Kasumi-1 (cell line): ENCODE measurements around the gene UNC5C.

Experiments used
- DNase-seq, 2 experiments: peaks; one replicate each; lab custom pipeline; 2025; lab: John Stamatoyannopoulos, UW

Gene UNC5C

DNA sequence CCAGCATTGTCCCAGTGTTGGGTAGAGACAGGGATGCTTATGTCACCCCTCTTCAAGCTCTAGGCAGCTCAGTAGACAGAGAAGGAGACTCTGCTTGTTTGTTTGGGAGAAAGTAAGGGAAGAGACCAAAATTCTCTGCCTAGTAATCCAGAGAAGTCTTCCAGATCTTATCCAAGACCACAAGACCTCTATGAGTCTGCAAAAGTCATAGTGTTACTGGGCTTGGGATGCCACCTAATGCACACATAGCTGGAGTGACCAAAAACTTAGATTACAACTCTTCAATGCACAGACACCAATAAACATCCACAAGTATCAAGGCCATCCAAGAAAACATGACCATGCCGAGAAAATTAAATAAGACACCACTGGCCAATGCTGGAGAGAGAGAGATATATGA lies 205.5 kb downstream of the UNC5C start:
- DNase-seq: no peak

DNA sequence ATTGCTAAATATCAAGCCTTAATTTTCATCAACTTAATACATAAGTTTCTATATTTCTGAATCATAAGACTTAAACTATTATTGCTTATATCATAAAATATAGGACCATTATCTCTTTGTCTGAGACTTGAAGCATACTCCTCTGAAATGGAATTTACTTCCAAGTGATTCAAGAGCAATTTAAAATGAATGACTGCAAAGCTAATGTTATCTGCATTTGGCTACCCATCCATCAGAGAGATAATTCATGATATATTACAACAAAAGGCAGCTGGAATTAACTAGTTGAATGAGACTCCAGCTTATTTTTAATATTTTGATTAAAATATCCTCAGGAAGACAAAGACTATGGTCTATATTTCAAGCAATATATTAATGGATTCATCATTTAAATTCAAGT lies 208.6 kb downstream of the UNC5C start:
- no peak for DNase-seq

DNA sequence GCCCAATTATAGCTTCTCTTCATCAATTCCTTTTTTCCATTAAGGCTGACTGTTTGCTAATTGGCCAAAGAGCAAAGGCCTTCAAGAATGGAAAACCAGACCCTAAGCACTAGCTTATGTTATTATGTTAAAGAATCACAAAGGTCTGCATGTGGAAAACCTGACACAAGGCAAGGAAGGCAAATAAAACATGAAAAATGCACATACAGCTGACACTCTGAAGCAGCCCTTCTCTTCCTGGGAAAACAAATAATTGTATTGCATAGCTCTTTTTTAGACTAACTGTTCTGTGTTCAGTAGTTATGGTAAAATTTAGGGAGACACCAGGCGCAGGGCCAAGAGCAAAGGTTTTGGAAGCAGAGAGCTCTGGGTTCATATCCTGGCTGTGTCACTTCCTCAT lies 223.1 kb downstream of the UNC5C start:
- no peak for DNase-seq

DNA sequence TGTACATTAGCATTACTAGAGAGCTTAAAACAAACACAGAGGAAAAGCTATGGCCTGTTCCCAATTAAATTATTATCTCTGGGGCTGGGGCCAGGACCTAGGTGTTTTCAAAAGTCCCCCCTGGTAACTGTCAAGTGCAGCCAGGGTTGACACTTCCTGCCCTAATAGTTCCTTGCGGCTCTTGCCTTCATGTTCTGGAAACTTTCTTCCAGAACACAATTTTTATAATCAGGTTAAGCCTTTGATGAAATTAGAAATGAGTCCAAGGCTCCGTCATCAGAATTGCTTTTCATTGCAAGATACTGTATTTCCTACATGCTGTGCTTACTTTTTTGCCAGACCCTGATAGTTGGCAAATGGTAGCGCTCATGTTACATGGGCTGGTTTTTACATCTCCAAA lies 229.6 kb downstream of the UNC5C start:
- DNase-seq: no peak

DNA sequence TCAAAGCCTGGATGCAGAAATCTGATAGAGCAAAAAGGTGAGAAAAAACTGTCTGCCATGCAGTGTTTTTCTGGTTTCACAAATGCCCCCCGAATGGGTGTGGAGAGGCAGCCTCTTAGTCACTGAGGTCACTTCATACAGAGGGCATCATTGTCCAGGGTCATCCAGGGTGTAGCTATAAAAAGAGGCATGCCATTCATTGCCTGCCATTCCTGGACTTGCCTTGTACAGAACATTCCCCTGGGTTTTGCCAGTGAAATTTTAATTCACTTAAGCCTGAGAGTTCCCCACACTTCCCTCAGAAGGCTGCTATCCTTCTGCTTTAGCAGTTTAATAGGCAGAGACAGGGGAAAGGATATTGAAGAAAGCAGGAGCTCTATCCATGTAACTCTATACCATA lies 230.3 kb downstream of the UNC5C start:
- no peak for DNase-seq

DNA sequence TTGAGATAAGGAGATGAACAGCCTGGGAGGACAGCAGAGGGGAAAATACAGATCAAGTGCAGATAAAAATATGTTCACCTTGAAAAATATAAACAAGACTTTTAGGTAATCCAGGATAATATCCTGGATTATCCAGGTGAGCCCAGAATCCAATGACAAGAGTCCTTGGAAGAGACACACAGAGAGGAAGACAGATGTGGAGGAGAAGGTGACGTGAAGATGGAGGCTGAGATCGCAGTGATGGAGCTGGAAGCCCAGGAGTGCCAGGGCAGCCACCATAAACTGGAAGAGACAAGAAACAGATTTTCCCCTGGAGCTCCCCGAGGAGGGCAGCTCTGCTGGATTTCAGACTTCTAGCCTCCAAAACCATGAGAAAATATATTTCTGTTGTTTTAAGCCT lies 230.7 kb downstream of the UNC5C start:
- no peak for DNase-seq

DNA sequence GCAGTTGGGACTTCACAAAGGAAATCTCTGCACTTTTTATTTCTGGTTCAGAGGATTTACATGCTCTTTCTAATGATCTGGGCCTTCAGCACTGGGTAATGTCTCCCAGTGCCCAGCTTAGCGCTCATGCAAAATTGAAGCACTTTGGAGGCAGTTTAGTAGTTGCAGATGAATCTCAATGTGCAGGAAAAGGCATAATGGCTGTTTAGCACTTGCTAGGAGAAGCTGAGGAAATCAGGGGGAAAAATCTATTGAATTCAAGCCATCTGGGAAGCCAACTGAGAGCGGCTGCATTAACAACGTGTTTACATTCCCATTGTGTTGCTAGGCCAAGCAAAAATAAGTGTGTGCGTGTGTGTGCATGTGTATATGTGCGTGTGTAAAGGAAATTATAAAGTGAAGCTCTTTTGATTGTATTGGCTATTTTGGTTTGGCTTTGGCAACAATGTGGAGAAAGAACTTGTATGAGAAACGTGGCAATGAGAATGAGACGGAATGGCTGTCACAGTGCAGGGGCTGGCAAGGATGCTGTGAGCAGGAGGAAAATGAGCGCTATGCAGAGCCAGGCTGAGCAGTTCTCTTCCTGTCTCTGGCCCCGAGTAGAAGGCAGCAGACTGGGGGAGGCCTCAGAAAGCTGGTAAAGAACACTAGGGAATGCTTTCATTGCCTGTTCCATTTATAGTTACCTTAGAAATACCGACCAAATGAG lies 231.5 kb downstream of the UNC5C start:
- DNase-seq: no peak

DNA sequence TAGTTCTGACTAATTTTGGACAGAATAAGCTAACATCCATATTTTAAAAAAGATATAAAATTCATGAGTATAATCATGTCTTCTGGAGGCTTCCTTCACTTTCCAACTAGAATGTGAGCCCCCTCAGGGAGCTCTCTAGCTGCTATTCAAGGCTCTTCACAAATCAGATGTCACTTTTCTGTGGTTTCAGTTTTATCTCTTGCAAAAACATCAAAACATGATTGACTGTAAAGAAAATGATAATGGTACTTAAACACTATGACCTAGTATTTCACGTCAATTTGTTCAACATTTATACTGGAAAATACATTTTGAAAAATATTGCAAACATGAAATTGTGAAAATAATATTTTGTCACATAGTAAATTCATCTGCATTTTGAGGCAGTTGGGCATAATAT lies 234.2 kb downstream of the UNC5C start:
- DNase-seq: no peak

DNA sequence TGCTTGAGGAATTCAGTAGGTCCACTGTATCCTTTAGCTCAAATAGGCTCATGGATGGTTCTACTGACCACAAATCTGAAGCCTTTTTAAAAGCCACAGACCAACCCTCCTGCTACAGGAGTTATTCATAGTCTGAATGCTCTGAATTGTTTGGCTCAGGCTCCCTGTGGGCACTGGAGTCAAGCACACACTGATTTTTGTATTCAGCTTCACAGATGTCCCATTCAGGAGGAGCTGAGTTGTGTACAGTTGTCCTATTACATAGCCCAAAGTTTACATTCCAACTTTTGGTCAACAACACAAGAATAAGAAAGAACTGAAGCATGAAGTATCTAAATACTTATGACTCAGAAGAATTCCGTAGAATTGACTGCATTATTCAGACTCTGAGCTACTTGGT lies 243.9 kb downstream of the UNC5C start:
- DNase-seq: no peak

DNA sequence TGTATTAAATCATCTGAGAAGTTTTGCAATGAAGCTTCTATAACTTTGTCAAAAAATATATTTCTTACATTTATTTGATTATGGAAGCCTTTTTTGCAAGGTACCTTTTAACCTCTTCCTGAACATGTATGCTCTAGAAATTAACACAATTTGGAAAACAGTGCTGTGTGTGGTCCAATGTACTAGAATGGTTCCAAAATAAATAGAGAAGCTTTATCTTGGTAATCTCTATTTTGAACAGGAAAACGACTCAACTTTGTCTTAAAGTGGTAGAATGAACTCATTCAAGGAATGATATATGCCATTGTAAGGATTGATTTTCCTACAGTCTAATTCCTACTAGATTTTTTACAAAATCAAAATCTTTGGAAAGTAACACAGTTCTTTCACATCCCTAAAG lies 248.5 kb downstream of the UNC5C start:
- DNase-seq: no peak

DNA sequence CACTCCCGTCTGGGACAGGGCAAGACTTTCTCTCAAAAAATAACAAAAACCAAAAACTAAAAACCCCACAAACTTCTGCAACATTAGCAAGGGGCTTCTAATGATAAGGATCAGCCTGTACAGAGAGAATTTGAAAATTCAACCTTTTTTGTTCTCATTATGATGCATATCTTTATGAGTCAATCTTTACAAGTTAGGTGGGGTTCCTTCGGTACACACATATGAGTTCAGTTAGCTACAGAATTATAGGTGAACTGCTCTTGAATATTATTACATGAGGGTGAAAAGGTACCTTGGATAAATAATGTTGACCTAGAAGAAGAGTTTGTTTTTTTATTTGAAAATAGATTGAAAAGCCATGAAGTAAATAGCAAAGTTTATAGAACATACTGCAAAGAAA lies 252.7 kb downstream of the UNC5C start:
- no peak for DNase-seq

DNA sequence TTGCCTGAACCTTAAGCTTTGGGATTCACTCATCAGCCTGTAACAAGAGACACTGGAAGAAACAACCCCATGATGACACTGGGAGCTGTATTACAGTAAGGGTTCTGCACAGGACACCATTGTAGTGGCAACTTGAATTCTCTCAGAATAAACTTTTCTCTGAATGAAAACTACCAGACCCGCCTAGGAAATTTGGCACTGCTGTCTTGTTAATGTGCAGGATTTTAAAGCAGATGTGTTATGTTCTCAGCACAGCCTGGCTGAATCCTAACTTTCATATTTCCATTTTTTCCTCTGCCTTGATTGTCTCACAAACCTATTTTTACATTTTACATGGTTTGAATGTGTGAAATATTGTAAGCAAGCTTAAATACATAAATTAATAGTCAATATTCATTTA lies 253.6 kb downstream of the UNC5C start:
- DNase-seq: no peak

DNA sequence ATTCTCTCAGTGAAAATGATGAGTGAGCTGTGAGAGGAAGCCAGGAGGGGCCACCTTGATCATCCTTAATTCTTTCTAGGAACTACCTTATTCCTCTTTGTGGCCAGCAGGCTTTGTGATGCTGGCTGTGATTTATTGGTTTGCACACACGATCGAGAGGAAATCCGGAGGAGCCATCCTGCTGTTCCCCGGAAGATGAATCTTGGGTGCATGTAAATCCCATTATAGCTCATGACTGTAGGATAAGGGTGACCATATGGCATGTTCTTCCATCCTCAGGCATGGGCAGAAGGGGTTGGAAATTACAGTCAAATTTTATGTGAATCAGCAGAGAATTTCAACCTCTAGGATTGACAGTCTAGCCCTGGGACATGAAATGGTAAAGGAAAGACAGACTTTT lies 254.5 kb downstream of the UNC5C start:
- no peak for DNase-seq

DNA sequence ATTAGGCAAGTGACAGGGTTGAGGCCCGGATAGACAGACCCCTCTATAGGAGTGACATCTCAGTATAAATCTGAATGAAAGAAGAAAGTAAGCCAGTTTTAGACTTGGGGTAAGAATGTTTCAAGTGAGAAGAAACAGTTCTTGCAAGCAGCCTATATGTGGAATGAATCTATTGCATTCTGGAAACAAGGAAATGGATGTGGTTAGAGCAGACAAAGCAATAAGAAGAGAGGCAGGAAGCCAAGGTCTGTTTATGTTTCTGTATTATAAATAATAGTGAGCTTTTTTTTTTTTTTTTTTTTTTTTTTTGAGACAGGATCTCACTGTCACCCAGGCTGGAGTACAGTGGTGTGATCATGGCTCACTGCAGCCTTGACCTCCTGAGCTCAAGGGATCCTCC lies 255.8 kb downstream of the UNC5C start:
- peak; percentile 31 to 33 for DNase-seq

DNA sequence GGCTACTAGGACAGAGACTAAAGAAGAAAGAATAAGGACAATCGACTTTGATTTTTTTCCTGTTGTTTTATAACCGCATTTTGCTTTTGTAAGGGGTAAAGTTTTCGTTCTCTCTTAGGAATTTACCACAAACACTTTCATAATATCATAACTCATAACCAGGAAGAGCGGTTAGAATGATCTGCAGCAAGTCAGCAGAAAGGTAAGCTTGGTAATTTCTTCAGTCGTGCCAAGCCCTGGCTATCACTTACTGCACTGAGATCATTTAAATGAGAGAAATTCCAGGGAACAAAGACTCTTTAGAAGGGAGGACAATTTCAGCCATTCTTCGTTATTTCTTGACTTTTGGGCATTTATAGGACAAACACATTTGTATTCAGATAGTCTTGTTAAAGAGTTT lies 258.1 kb downstream of the UNC5C start:
- DNase-seq: no peak

DNA sequence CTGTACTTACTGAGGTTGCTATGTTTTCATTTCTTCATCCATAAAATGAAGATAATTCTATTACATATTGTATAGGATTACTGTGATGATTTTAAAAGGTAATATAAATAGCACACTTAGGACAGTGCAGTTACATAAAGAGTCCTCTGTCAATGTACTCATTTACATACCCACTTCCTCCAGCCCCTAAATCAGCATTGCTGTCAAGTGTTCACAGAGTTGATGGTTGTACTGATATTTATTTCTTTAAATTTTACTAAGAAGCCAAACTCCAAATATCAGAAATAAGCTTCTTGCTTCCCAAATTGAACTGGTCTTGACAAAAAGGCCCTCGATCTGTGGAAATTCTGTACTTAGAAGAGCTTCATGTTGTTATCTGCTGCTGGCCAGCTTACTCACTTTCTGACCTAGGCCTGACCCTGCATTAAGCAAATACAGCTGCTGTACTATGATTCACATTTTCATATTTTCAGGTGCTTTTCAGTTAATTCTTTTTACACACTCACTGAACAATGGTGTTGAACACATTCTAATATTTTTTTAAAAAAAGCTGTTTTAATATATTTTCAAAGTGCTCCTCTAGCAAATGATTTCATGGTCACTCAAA lies 259.6 kb downstream of the UNC5C start:
- DNase-seq: no peak

DNA sequence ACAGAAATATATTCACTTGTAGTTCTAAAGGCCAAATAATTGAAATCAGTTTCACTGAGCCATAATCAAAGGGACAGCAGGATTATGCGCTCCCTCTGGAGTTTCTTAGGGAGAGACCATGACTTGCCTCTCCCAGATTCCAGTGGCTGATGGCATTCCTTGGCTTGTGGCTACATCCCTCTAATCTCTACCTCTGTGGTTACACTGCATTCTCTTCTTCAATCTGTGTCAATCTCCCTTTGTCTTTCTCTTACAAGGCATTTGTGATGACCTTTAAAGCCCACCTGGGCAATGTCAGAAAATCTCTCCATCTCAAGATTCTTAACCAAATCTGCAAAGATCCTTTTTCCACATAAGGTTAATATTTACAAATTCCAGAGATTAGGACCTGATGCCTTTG lies 260.2 kb downstream of the UNC5C start:
- no peak for DNase-seq

DNA sequence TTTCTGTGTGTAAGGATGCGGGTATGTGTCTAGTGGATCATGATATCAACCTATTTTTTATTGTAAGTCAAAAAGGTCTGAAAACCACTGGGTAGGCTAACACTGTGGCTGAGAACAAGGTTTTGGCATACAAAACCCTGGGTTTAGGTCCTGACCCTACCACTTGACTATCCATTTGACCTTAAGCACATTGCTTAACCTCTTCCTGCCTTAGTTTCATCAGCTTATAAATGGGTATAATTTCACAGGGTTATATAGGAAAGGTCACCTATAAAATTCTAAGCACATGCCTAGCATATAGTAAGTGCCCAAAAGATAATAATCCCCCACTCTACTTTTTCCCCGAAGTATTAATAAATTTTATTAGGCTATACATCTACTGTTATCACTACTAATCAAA lies 263.0 kb downstream of the UNC5C start:
- no peak for DNase-seq

DNA sequence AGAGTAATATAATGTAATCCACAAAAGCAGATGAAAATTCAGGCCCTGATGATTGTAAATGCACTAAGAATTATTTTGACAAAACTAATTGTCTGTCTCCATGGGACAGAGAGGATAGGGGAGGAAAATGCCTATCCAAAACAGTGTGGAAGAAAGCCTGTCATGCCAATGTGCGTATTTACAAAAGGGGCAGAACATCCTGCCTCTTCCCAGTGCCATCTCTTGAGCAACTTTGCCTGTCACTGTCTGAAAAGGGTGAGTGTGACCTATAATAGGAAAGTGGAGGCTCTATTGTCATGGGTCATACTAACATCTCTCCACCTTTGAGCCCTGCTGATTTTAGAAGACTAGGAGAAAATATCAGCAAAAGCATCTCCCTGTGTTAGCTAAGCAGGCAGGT lies 264.1 kb downstream of the UNC5C start:
- no peak for DNase-seq

DNA sequence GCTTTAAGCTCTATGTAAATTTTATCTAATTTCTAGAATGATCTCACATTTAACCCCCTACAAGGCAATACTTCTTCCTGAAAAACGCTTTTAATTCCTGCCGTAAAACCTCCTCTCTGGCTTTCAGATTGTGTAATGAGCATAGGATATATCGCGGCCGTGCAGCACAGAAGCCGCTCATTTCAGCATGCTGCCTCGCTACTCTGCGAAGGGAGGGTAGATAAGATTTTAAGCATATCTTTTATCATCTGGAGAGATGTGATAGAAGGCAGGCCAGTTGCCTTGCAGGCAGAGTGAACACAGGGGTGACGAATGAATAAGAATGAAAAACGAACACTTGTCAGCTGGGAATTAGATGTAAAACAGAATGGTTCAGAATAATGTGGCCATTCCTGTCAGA lies 265.5 kb downstream of the UNC5C start:
- no peak for DNase-seq

DNA sequence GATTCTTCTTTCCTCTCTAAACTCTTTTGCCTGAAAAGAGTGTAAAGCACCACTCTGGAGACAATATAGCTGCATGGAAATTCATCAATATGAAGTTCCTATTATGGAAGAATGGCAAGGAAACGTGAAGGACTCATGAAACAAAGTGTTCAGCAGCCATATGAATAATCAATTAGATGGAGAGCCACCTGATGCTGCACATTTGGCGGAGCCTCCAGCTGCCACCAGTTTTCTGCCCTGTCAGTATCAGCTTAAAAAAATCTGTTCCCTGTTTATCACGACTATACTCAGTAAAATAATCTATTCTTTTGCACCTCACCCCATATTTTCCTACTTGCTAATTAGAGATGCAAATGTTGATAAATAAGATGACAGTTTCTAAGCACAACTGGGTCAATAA lies 276.0 kb downstream of the UNC5C start:
- DNase-seq: no peak

DNA sequence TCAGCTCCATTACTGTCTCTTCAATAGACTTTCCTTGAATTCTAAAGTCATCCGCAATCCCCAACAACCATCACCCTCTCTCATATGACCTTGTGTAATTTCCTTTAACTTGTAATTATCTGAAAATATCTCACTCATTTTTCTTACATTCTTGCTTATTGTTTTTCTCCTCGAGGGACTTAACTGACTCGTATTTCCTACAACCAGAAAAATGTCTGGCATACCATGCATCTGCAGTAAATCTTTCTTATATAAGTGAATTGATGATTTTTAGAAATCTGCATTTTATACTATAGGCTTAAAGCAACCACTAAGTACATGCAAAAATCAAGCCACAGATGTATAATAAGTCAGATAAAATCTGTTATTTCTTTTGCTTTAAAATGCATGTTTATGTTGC lies 276.7 kb downstream of the UNC5C start:
- no peak for DNase-seq

DNA sequence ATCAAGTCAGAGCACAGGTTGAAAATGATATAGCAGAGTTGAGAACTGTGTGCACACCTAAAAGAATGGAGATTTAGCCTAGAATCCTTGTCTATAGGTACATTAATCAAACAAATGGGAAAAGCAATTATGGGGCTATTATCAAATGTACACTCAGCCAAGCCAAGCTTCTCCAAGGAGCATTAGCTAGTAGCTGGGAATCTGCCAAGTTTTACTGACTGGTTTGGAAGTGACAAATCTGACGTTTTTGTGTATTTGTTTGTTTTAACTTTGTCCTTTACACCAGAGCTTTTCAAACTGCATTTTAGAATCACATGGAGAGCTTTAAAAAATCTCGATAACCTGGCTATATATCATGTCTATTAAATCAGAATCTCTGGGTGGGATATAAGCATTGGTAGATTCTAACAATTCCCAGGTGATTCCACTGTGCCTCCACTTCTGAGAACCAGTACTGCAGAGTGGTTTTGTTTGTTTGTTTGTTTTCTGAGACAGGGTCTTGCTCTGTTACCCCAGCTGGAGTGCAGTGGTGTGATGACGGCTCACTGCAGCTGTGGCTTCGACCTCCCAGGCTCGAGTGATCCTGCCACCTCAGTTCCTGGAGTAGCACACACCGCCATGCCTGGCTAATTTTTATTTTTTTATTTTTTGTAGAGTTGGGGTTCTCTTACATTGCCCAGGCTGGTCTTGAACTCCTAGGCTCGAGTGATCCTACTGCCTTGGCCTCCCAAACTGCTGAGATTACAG lies 279.8 kb downstream of the UNC5C start:
- DNase-seq: no peak

DNA sequence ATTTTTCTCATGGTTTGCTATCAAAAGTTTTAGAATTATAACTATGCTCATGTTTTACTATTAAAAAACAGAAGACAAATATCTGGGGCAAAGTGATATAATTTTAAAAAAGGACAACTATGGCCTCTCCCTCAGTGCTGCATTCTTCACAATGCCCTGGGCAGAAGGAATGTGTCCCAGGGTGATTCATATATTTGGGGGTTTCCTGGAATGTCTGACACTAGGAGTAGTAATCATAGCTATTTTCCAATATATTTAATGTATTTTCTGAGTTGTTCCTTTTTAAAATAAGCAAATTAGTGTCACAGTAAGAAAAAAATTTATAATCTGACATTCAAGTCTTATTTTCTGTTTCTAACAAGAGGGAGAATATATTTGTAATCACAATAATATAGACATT lies 281.7 kb downstream of the UNC5C start:
- no peak for DNase-seq
